ENCODE data around the gene PRICKLE3. TPM values are rescaled to one million over a fixed set of nuclear protein-coding genes. Genes with fewer than 3 reads are reported as not detected.

PRICKLE3 gene
- total RNA-seq, 1 donor from 2014 or later = 11.3 TPM

DNA sequence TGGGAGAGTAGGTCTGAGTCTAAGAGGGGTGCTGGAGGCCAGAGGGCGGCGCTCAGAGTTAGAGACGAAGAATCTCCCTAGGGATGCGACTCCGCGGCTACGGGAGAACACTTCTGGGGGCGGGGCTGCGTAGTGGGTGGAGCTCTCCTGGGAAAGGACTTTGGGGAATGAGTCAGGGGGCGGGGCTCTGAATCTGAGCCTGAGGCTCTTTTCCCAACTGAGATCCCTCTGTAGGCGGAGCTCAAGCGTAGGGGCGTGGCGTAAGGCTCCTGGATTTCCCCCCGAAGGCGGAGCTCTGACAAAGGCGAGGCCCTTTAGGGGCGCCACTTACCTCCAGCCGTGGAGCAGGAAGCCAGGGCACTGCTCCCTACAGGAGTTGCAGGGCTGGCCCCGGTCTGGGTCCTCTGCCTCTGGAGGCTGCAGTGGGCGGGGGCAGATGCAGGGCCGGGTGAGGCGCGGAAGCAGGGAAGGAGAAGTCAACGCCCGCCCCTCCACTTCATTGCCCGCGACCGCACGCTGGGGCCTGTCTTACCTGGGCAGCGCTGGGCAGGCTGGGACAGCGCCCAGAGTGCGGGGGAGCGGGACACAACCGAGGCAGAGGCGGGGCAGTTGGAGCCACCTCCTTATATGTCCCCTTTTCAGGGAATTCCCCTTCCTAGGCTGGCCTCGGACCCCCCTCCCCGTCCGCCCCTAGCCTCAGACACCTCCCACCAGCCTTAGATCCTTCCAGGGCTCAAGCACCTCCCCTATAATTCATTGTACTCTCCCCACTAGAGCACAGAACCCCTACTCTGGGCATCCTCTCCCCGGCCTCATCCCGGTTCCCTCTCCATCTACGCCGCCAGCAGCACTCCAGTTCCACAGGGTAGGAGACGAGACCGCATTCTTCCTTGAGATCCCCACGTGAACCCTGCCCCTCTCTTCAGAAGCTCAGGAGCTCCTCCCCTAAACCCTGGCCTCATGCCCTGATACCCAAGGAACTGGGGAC, 1.6 kb downstream of the PRICKLE3 start:
- no peaks in the 10 kb centered on the region for H3K4me1 Mint-ChIP-seq (ENCODE audit: unreplicated experiment)

GRCh38 chrX:49183701-49184281, 2.4 kb downstream of the PRICKLE3 start:
- no peak overlapping the region for H3K27ac Mint-ChIP-seq (ENCODE audit: unreplicated experiment)
- H3K9me3 Mint-ChIP-seq (ENCODE audit: unreplicated experiment) = no peaks in the 10 kb centered on the region

More for the DNA sequence above, 1.6 kb downstream of the PRICKLE3 start:
- peak overlapping the region; percentile 85 for H3K4me3 Mint-ChIP-seq (ENCODE audit: unreplicated experiment)
- H3K27me3 Mint-ChIP-seq (ENCODE audit: unreplicated experiment) = peaks cover 4% of the 10 kb centered on the region
- H3K9me3 Mint-ChIP-seq (ENCODE audit: unreplicated experiment) = no peaks in the 10 kb centered on the region
- peak; percentile 75 for DNase-seq (ENCODE audit: low spot score)
- peaks cover 12% of the 10 kb centered on the region for H3K36me3 Mint-ChIP-seq (ENCODE audit: low read depth, unreplicated experiment)
- no peak for TF ChIP-seq CTCF (IDR thresholded peaks at IDR 0.05; ENCODE audit: unreplicated experiment)
- H3K27ac Mint-ChIP-seq (ENCODE audit: unreplicated experiment) = no peak overlapping the region

DNA sequence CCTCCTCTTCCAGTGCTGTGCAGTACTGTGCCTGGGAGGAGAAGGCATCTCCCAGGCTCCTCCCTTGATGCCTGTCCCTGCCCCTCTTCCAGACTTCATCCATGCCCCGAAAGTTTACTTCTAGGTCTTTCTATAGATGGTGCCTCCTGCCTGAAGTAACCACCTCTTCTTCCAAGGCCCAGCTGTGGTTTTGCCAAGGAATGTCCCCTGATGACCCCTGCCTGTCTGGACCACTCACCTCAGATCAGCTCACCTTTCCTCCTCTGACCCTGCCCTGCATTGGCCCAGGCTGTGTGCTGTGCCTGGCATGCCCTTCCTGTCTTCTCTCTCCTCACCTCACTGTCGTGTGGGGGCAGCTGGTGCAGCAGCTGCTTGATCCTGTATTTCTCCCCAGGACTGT, 6.8 kb downstream of the PRICKLE3 start:
- DNase-seq (ENCODE audit: low spot score) = no peak
- Mint-ChIP-seq H3K4me3 (ENCODE audit: unreplicated experiment) (no peak overlapping the region), H3K4me1 (ENCODE audit: unreplicated experiment) (no peaks in the 10 kb centered on the region), H3K36me3 (ENCODE audit: low read depth, unreplicated experiment) (peaks cover 34% of the 10 kb centered on the region), H3K27ac (ENCODE audit: unreplicated experiment) (no peak overlapping the region), H3K9me3 (ENCODE audit: unreplicated experiment) (no peaks in the 10 kb centered on the region), H3K27me3 (ENCODE audit: unreplicated experiment) (peaks cover 2% of the 10 kb centered on the region)
- TF ChIP-seq CTCF (IDR thresholded peaks at IDR 0.05; ENCODE audit: unreplicated experiment) = no peak

More at GRCh38 chrX:49183701-49184281, 2.4 kb downstream of the PRICKLE3 start:
- Mint-ChIP-seq H3K27me3 (ENCODE audit: unreplicated experiment) (peaks cover 4% of the 10 kb centered on the region), H3K4me3 (ENCODE audit: unreplicated experiment) (peak overlapping the region; percentile 31), H3K4me1 (ENCODE audit: unreplicated experiment) (no peaks in the 10 kb centered on the region), H3K36me3 (ENCODE audit: low read depth, unreplicated experiment) (peaks cover 19% of the 10 kb centered on the region)
- DNase-seq (ENCODE audit: low spot score) = no peak
- no peak for TF ChIP-seq CTCF (IDR thresholded peaks at IDR 0.05; ENCODE audit: unreplicated experiment)

GRCh38 chrX:49178537-49178936, 7.6 kb downstream of the PRICKLE3 start:
- peaks cover 2% of the 10 kb centered on the region for H3K27me3 Mint-ChIP-seq (ENCODE audit: unreplicated experiment)

More at GRCh38 chrX:49178537-49178936, 7.6 kb downstream of the PRICKLE3 start:
- no peak for TF ChIP-seq CTCF (IDR thresholded peaks at IDR 0.05; ENCODE audit: unreplicated experiment)
- DNase-seq (ENCODE audit: low spot score) = no peak
- peaks cover 34% of the 10 kb centered on the region for H3K36me3 Mint-ChIP-seq (ENCODE audit: low read depth, unreplicated experiment)
- no peaks in the 10 kb centered on the region for H3K4me1 Mint-ChIP-seq (ENCODE audit: unreplicated experiment)
- no peak overlapping the region for H3K4me3 Mint-ChIP-seq (ENCODE audit: unreplicated experiment)
- no peak overlapping the region for H3K27ac Mint-ChIP-seq (ENCODE audit: unreplicated experiment)
- no peaks in the 10 kb centered on the region for H3K9me3 Mint-ChIP-seq (ENCODE audit: unreplicated experiment)

Data from endothelial cell (in vitro differentiated cells).